HepG2 (cell line): ENCODE measurements around the gene CYP27A1. TPM values are rescaled to one million over a fixed set of nuclear protein-coding genes. Genes with fewer than 3 reads are reported as not detected.

Experiments
- CEBPG ChIP-seq: IDR thresholded peaks from 2 replicates; pipeline ENCODE4 v1.6.1; 2016
- EZH2 ChIP-seq: conservative IDR thresholded peaks from 2 replicates; pipeline ENCODE4 v1.6.1; 2012; ENCODE audit warnings: mild to moderate bottlenecking, low read depth, low read length, moderate library complexity
- HCFC1 ChIP-seq: fragments of 150-350 bp; IDR thresholded peaks from 2 replicates; pipeline ENCODE4 v1.6.1; 2014; ENCODE audit warnings: low read depth, low read length
- NFYB ChIP-seq: sonication (generic); formaldehyde crosslinking; IDR thresholded peaks from 2 replicates; pipeline ENCODE4 v1.4.0; 2020; ENCODE audit warnings: missing genetic modification reagents
- POLR2A ChIP-seq, 2 experiments: IDR thresholded peaks; 2 replicates each; pipeline ENCODE4 v1.6.1; 2011; ENCODE audit warnings: low read depth in 2 of 2, low read length in 2 of 2, mild to moderate bottlenecking in 1 of 2, moderate library complexity in 1 of 2; ENCODE audit not compliant: insufficient read depth in 1 of 2
- SP5 ChIP-seq: IDR thresholded peaks from 2 replicates; pipeline ENCODE4 v1.6.1; 2016; ENCODE audit warnings: low read depth, borderline replicate concordance
- TCF7L2 ChIP-seq: IDR thresholded peaks from 2 replicates; pipeline ENCODE4 v1.6.1; 2011; ENCODE audit warnings: mild to moderate bottlenecking, low read depth, low read length, moderate library complexity
- ZNF556 ChIP-seq: sonication (generic); formaldehyde crosslinking; IDR thresholded peaks from 2 replicates; pipeline ENCODE4 v1.4.0; 2020; ENCODE audit warnings: mild to moderate bottlenecking, missing genetic modification reagents, borderline replicate concordance
- ZZZ3 ChIP-seq: sonication (generic); formaldehyde crosslinking; IDR thresholded peaks from 2 replicates; pipeline ENCODE4 v1.4.0; 2020; ENCODE audit warnings: missing genetic modification reagents, mild to moderate bottlenecking, borderline replicate concordance
- polyA plus RNA-seq, 8 experiments: library from polyadenylated mRNA; depleted of rRNA in 3 of 8; stranded (reverse) in 7 of 8; unstranded in 1 of 8; fragments of >200 nt; fragmentation: Illumina TruSeq in 4 of 8; extraction: Trizol in 4 of 8; gene quantifications; 2 replicates each; pipeline versions ENCODE4 v1.2.1 to v1.2.3, GENCODE V29; 2011 to 2016; ENCODE audit warnings: low read depth in 4 of 8, missing spikeins in 1 of 8, mixed read lengths in 1 of 8; ENCODE audit not compliant: insufficient read depth in 1 of 8
- total RNA-seq, 5 experiments: library from RNA; depleted of rRNA; stranded (reverse); fragments of >200 nt; fragmentation: Illumina TruSeq; extraction: Trizol; gene quantifications; 2 replicates each; pipeline ENCODE4 v1.2.3, GENCODE V29; 2016; ENCODE audit warnings: low read depth in 1 of 5
- TF ChIP-seq, protein P1 (sequence below), 2 experiments: sonication (generic) in 1 of 2; formaldehyde crosslinking in 1 of 2; IDR thresholded peaks; 2 replicates each; pipeline versions ENCODE4 v1.4.0 to v1.6.1; 2018 to 2020; ENCODE audit warnings: missing genetic modification reagents in 2 of 2, borderline replicate concordance in 1 of 2, low read depth in 1 of 2, mild to moderate bottlenecking in 1 of 2, missing biosample characterization in 1 of 2
- TF ChIP-seq, protein P2 (sequence below), 2 experiments: sonication (generic) in 1 of 2; formaldehyde crosslinking in 1 of 2; IDR thresholded peaks; 2 replicates each; pipeline versions ENCODE4 v1.4.0 to v1.6.1; 2016 to 2020; ENCODE audit warnings: borderline replicate concordance in 1 of 2, low read depth in 1 of 2, mild to moderate bottlenecking in 1 of 2, missing genetic modification reagents in 1 of 2
- TF ChIP-seq, protein P3 (sequence below): sonication (generic); formaldehyde crosslinking; IDR thresholded peaks from 2 replicates; pipeline ENCODE4 v1.5.1; 2020; ENCODE audit warnings: mild to moderate bottlenecking, missing genetic modification reagents
- TF ChIP-seq, protein P4 (sequence below): sonication (generic); formaldehyde crosslinking; IDR thresholded peaks from 2 replicates; pipeline ENCODE4 v1.4.0; 2020; ENCODE audit warnings: mild to moderate bottlenecking, missing genetic modification reagents

Gene CYP27A1
- total and polyA plus RNA-seq, 2 of the 13 experiments (the other 11 are each of a cell fraction or from before 2014, with no cell fraction given), result 157 to 266 TPM

DNA sequence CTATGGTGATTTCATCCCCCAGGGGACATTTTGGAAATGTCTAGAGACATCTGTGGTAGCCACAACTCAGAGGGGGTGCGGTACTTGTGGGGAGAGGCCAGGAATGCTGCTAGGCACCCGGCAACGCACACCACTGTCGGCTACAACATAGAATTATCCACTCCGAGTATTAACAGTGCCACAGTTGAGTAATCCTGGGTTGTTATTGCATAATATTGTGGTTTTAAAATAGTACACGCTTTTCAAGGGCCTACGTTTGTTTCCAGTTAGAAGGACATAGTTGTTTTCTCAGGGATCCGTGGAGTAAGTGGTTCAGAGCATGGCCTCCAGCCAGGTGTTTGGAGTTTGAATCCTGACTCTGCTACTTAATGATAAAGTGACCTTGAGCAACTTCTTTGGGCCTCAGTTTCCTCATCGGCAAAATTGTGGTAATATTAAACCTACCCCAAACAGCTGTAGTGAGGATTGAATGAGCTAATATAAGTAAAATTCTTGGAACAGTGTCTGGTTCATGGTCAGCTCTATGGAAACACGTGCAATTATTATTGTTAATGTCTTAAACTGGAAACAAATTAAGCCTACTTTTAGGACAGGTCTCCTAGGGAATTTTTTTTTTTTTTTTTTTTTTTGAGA lies 24.5 kb downstream of the CYP27A1 start (continued):
- TF ChIP-seq, protein P1, sequence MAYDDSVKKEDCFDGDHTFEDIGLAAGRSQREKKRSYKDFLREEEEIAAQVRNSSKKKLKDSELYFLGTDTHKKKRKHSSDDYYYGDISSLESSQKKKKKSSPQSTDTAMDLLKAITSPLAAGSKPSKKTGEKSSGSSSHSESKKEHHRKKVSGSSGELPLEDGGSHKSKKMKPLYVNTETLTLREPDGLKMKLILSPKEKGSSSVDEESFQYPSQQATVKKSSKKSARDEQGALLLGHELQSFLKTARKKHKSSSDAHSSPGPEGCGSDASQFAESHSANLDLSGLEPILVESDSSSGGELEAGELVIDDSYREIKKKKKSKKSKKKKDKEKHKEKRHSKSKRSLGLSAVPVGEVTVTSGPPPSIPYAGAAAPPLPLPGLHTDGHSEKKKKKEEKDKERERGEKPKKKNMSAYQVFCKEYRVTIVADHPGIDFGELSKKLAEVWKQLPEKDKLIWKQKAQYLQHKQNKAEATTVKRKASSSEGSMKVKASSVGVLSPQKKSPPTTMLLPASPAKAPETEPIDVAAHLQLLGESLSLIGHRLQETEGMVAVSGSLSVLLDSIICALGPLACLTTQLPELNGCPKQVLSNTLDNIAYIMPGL (CRISPR knock-in tag; IDR thresholded peaks at IDR 0.05; ENCODE audit: borderline replicate concordance in 1 of 2, low read depth in 1 of 2), result peak; percentile 17 to 25; a peak in 2 of 4 replicates
- TF ChIP-seq ZNF556 (CRISPR knock-in tag) (peak; percentile 59; the same call in 1 of the 2 replicates), TCF7L2 (no peak), EZH2 (no peak), POLR2A (IDR thresholded peaks at IDR 0.05; ENCODE audit: insufficient read depth in 1 of 2, low read depth in 2 of 2, low read length in 2 of 2) (no peak), NFYB (no peak), CEBPG (CRISPR knock-in tag) (peak; percentile 100), SP5 (no peak; the same call in 1 of the 2 replicates), ZZZ3 (CRISPR knock-in tag) (no peak), HCFC1 (no peak)
- TF ChIP-seq, protein P2, sequence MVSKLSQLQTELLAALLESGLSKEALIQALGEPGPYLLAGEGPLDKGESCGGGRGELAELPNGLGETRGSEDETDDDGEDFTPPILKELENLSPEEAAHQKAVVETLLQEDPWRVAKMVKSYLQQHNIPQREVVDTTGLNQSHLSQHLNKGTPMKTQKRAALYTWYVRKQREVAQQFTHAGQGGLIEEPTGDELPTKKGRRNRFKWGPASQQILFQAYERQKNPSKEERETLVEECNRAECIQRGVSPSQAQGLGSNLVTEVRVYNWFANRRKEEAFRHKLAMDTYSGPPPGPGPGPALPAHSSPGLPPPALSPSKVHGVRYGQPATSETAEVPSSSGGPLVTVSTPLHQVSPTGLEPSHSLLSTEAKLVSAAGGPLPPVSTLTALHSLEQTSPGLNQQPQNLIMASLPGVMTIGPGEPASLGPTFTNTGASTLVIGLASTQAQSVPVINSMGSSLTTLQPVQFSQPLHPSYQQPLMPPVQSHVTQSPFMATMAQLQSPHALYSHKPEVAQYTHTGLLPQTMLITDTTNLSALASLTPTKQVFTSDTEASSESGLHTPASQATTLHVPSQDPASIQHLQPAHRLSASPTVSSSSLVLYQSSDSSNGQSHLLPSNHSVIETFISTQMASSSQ (IDR thresholded peaks at IDR 0.05; ENCODE audit: low read depth), result no peak
- TF ChIP-seq, protein P2 (CRISPR knock-in tag; IDR thresholded peaks at IDR 0.05; ENCODE audit: borderline replicate concordance), result 0 out of 2 replicates have a peak, but pooled peaks have one; percentile 26
- TF ChIP-seq, protein P3, sequence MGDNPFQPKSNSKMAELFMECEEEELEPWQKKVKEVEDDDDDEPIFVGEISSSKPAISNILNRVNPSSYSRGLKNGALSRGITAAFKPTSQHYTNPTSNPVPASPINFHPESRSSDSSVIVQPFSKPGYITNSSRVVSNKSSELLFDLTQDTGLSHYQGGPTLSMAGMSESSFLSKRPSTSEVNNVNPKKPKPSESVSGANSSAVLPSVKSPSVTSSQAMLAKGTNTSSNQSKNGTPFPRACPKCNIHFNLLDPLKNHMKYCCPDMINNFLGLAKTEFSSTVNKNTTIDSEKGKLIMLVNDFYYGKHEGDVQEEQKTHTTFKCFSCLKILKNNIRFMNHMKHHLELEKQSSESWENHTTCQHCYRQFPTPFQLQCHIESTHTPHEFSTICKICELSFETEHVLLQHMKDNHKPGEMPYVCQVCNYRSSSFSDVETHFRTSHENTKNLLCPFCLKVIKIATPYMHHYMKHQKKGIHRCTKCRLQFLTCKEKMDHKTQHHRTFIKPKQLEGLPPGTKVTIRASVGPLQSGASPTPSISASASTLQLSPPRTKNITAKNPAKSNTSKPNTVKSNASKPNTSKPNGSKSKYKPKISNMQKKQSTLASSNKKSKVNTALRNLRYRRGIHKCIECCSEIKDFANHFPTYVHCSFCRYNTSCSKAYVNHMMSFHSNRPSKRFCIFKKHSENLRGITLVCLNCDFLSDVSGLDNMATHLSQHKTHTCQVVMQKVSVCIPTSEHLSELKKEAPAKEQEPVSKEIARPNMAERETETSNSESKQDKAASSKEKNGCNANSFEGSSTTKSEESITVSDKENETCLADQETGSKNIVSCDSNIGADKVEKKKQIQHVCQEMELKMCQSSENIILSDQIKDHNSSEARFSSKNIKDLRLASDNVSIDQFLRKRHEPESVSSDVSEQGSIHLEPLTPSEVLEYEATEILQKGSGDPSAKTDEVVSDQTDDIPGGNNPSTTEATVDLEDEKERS (CRISPR knock-in tag), result no peak
- TF ChIP-seq, protein P4, sequence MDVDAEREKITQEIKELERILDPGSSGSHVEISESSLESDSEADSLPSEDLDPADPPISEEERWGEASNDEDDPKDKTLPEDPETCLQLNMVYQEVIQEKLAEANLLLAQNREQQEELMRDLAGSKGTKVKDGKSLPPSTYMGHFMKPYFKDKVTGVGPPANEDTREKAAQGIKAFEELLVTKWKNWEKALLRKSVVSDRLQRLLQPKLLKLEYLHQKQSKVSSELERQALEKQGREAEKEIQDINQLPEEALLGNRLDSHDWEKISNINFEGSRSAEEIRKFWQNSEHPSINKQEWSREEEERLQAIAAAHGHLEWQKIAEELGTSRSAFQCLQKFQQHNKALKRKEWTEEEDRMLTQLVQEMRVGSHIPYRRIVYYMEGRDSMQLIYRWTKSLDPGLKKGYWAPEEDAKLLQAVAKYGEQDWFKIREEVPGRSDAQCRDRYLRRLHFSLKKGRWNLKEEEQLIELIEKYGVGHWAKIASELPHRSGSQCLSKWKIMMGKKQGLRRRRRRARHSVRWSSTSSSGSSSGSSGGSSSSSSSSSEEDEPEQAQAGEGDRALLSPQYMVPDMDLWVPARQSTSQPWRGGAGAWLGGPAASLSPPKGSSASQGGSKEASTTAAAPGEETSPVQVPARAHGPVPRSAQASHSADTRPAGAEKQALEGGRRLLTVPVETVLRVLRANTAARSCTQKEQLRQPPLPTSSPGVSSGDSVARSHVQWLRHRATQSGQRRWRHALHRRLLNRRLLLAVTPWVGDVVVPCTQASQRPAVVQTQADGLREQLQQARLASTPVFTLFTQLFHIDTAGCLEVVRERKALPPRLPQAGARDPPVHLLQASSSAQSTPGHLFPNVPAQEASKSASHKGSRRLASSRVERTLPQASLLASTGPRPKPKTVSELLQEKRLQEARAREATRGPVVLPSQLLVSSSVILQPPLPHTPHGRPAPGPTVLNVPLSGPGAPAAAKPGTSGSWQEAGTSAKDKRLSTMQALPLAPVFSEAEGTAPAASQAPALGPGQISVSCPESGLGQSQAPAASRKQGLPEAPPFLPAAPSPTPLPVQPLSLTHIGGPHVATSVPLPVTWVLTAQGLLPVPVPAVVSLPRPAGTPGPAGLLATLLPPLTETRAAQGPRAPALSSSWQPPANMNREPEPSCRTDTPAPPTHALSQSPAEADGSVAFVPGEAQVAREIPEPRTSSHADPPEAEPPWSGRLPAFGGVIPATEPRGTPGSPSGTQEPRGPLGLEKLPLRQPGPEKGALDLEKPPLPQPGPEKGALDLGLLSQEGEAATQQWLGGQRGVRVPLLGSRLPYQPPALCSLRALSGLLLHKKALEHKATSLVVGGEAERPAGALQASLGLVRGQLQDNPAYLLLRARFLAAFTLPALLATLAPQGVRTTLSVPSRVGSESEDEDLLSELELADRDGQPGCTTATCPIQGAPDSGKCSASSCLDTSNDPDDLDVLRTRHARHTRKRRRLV (CRISPR knock-in tag), result no peak
